HCT116 (cell line): ENCODE measurements around the gene ADK. TPM values are rescaled to one million over a fixed set of nuclear protein-coding genes. Genes with fewer than 3 reads are reported as not detected.

Experiments used
- ATAC-seq: fragments of 200-7000 bp; cut with Tn5 transposase; 2 replicates; pipeline ENCODE4 v1.9.1; 2020; ENCODE audit warnings: mild to moderate bottlenecking, moderate library complexity
- BruUV-seq: library from RNA; stranded (reverse); fragments of 400-500 nt; replicated peaks from 2 replicates; lab custom pipeline; 2021; lab: Mats Ljungman, UMichigan
- CTCF ChIA-PET: fragments of 300-600 bp; sonication (Branson Sonifier 250); formaldehyde crosslinking; loops from one replicate; lab custom pipeline; 2021; ENCODE audit warnings: antibody characterized with exemption; lab: Charles Lee
- POLR2A ChIA-PET: fragments of 300-600, 350-600 bp; sonication (Branson Sonifier 250); formaldehyde crosslinking; loops from one replicate; lab custom pipeline; 2021; ENCODE audit warnings: antibody characterized with exemption; lab: Charles Lee
- RAD21 ChIA-PET, 2 experiments: fragments of 300-600 bp; sonication (Branson Sonifier 250); formaldehyde crosslinking; loops; one replicate each; lab custom pipeline; 2023; ENCODE audit warnings: low total read pairs in 2 of 2; ENCODE audit not compliant: uncharacterized antibody in 2 of 2, unreplicated experiment in 2 of 2, low non-redundant PET in 1 of 2; lab: Charles Lee
- DNase-seq: peaks from one replicate; pipeline ENCODE4 v3.0.0-alpha.2; 2010; ENCODE audit warnings: low read depth, low spot score
- H2AFZ ChIP-seq: fragments of 200-600 bp; shearing (Covaris generic), sonication (generic); 2 replicates; pipeline ENCODE4 v1.6.1; 2017; ENCODE audit warnings: low read depth, mixed run types, mixed read lengths, antibody characterized with exemption, low read length; ENCODE audit not compliant: poor library complexity, severe bottlenecking
- H3K27ac ChIP-seq: 2 replicates; pipeline ENCODE4 v1.5.1; 2012; ENCODE audit warnings: low read depth, low read length
- H3K27me3 ChIP-seq: fragments of 200-600 bp; sonication (generic); 2 replicates; pipeline ENCODE4 v1.6.1; 2016; ENCODE audit warnings: mixed run types, low read length, mixed read lengths; ENCODE audit not compliant: insufficient read depth
- H3K36me3 ChIP-seq, 2 experiments: fragments of 200-500 bp in 1 of 2; fragments of 200-600 bp in 1 of 2; sonication (Bioruptor generic) in 1 of 2; sonication (generic) in 1 of 2; 2 replicates each; pipeline versions ENCODE4 v1.5.1 to v1.6.1; 2014 to 2016; ENCODE audit warnings: low read length in 2 of 2, inconsistent platforms in 1 of 2, mixed read lengths in 1 of 2, mixed run types in 1 of 2; ENCODE audit not compliant: insufficient read depth in 2 of 2, control insufficient read depth in 1 of 2
- H3K4me1 ChIP-seq, 2 experiments: fragments of 200-600 bp in 1 of 2; sonication (generic) in 1 of 2; 2 replicates each; pipeline versions ENCODE4 v1.5.1 to v1.6.1; 2012 to 2017; ENCODE audit warnings: low read length in 2 of 2, inconsistent platforms in 1 of 2, mild to moderate bottlenecking in 1 of 2, mixed read lengths in 1 of 2, mixed run types in 1 of 2, moderate library complexity in 1 of 2; ENCODE audit not compliant: insufficient read depth in 2 of 2, control insufficient read depth in 1 of 2
- H3K4me2 ChIP-seq: fragments of 200-600 bp; sonication (generic); 2 replicates; pipeline ENCODE4 v1.6.1; 2017; ENCODE audit warnings: mixed run types, low read length, mixed read lengths
- H3K4me3 ChIP-seq, 2 experiments: fragments of 200-600 bp in 1 of 2; sonication (generic) in 1 of 2; replicated peaks in 1 of 2; 2 replicates each; pipeline ENCODE4 v1.5.1; 2011 to 2016; ENCODE audit warnings: low read length in 2 of 2, control low read depth in 1 of 2, low read depth in 1 of 2, mild to moderate bottlenecking in 1 of 2, mixed read lengths in 1 of 2, mixed run types in 1 of 2
- H3K79me2 ChIP-seq: fragments of 200-600 bp; sonication (generic); 2 replicates; pipeline ENCODE4 v1.6.1; 2017; ENCODE audit warnings: mild to moderate bottlenecking, mixed run types, low read length, moderate library complexity, mixed read lengths; ENCODE audit not compliant: insufficient read depth
- H3K9ac ChIP-seq: fragments of 200-600 bp; sonication (generic); 2 replicates; pipeline ENCODE4 v1.6.1; 2016; ENCODE audit warnings: low read length, mixed read lengths
- H3K9me2 ChIP-seq: fragments of 200-600 bp; sonication (generic), shearing (Covaris generic); 2 replicates; pipeline ENCODE4 v1.6.1; 2017; ENCODE audit warnings: mixed run types, mild to moderate bottlenecking, moderate library complexity; ENCODE audit not compliant: insufficient read depth
- H3K9me3 ChIP-seq, 2 experiments: fragments of 200-500 bp in 1 of 2; fragments of 200-600 bp in 1 of 2; sonication (Bioruptor generic) in 1 of 2; sonication (generic) in 1 of 2; 2 replicates each; pipeline ENCODE4 v1.6.1; 2014 to 2017; ENCODE audit warnings: low read length in 2 of 2, mixed read lengths in 2 of 2, inconsistent platforms in 1 of 2, low read depth in 1 of 2, mild to moderate bottlenecking in 1 of 2, mixed run types in 1 of 2, moderate library complexity in 1 of 2; ENCODE audit not compliant: control insufficient read depth in 1 of 2, insufficient read depth in 1 of 2
- H4K20me1 ChIP-seq: fragments of 200-600 bp; sonication (generic), shearing (Covaris generic); 2 replicates; pipeline ENCODE4 v1.6.1; 2017; ENCODE audit warnings: mixed run types, mild to moderate bottlenecking, moderate library complexity; ENCODE audit not compliant: insufficient read depth
- CBX3 ChIP-seq: IDR thresholded peaks from 2 replicates; pipeline ENCODE4 v1.6.1; 2012; ENCODE audit warnings: low read depth
- CEBPB ChIP-seq: IDR thresholded peaks from 2 replicates; pipeline ENCODE4 v1.6.1; 2012; ENCODE audit warnings: low read depth
- EGR1 ChIP-seq: IDR thresholded peaks from 2 replicates; pipeline ENCODE4 v1.6.1; 2012; ENCODE audit warnings: low read depth
- ELF1 ChIP-seq: IDR thresholded peaks from 2 replicates; pipeline ENCODE4 v1.6.1; 2012; ENCODE audit warnings: low read depth, borderline replicate concordance
- EZH2 ChIP-seq: fragments of 200-600 bp; sonication (generic); IDR thresholded peaks from 2 replicates; pipeline ENCODE4 v1.6.1; 2017; ENCODE audit warnings: antibody characterized with exemption, mixed run types
- EZH2phosphoT487 ChIP-seq: fragments of 200-600 bp; IDR thresholded peaks from 2 replicates; pipeline ENCODE4 v1.6.1; 2018; ENCODE audit warnings: antibody characterized with exemption, borderline replicate concordance
- FOSL1 ChIP-seq: IDR thresholded peaks from 2 replicates; pipeline ENCODE4 v1.6.1; 2012; ENCODE audit warnings: low read depth
- POLR2AphosphoS5 ChIP-seq: IDR thresholded peaks from 2 replicates; pipeline ENCODE4 v1.6.1; 2011; ENCODE audit warnings: mild to moderate bottlenecking, low read depth, low read length, moderate library complexity
- SP1 ChIP-seq: IDR thresholded peaks from 2 replicates; pipeline ENCODE4 v1.6.1; 2012; ENCODE audit warnings: low read depth
- TCF7L2 ChIP-seq: IDR thresholded peaks from 2 replicates; pipeline ENCODE4 v1.7.0; 2011; ENCODE audit warnings: borderline replicate concordance, inconsistent platforms; ENCODE audit not compliant: insufficient read depth, insufficient read length; ENCODE audit errors: extremely low read depth
- ZNF274 ChIP-seq: fragments of 200-500 bp; sonication (Bioruptor generic); IDR thresholded peaks from 2 replicates; pipeline ENCODE4 v1.6.1; 2014; ENCODE audit warnings: mild to moderate bottlenecking, low read depth, low read length, inconsistent platforms
- intact Hi-C: fragments of 100-400 bp; cut with micrococcal nuclease; formaldehyde crosslinking; loops from 2 replicates; pipeline ENCODE4 v1.10.0; 2022
- total RNA-seq: library from RNA; stranded (reverse); gene quantifications from one replicate; pipeline ENCODE4 v1.2.1, GENCODE V29; 2021; ENCODE audit not compliant: unreplicated experiment
- TF ChIP-seq, protein P1 (sequence below): IDR thresholded peaks from 2 replicates; pipeline ENCODE4 v1.6.1; 2012
- TF ChIP-seq, protein P2 (sequence below): IDR thresholded peaks from 2 replicates; pipeline ENCODE4 v1.6.1; 2011; ENCODE audit warnings: mild to moderate bottlenecking, low read length, moderate library complexity; ENCODE audit not compliant: insufficient replicate concordance; ENCODE audit errors: extremely low read depth
- TF ChIP-seq, protein P3 (sequence below): IDR thresholded peaks from 2 replicates; pipeline ENCODE4 v1.6.1; 2012; ENCODE audit warnings: low read depth

The ADK gene
- total RNA-seq, 1 experiment from 2014 or later, result 55.0 TPM

DNA sequence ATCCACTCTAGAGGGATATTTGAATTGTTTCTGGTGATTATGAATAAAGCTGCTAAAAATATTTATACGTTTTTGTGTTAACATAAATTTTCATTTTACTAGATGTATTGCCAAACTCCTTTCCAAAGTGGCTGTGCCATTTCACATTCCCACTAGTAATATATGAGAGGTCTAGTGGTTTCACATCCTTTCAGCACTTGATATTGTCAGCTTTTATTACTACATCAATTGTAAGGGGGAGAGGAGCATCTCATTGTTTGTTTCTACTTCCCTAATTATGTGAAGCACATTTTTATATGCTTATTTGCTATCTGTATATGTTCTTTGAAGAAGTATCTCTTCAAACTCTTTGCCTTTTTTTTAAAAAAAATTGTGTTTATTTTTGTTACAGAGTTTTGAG, 184.5 kb downstream of the ADK start:
- H2AFZ ChIP-seq, result no peak overlapping the region
- H3K9me2 ChIP-seq, result no peaks in the 10 kb centered on the region
- intact Hi-C loops, result no loop called here
- no peaks in the 10 kb centered on the region for H3K36me3 ChIP-seq
- no peaks in the 10 kb centered on the region for H3K9me3 ChIP-seq
- H3K9ac ChIP-seq, result no peak overlapping the region
- ChIA-PET RAD21 (no interaction called here), POLR2A (no interaction called here), CTCF (no interaction called here)
- H3K27me3 ChIP-seq, result no peaks in the 10 kb centered on the region
- ATAC-seq (no peak), DNase-seq (no peak)
- no peak overlapping the region for H3K4me2 ChIP-seq
- H3K4me1 ChIP-seq, result peaks cover 2 to 12% of the 10 kb centered on the region in 2 experiments; a peak in 2 of 4 replicates
- TF ChIP-seq TCF7L2 (no peak), FOSL1 (no peak), EGR1 (no peak), EZH2 (no peak), ELF1 (no peak), CBX3 (no peak), POLR2AphosphoS5 (no peak), EZH2phosphoT487 (no peak), ZNF274 (no peak), CEBPB (no peak), SP1 (no peak)
- TF ChIP-seq, protein P1, sequence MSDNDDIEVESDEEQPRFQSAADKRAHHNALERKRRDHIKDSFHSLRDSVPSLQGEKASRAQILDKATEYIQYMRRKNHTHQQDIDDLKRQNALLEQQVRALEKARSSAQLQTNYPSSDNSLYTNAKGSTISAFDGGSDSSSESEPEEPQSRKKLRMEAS, result no peak
- TF ChIP-seq, protein P2, sequence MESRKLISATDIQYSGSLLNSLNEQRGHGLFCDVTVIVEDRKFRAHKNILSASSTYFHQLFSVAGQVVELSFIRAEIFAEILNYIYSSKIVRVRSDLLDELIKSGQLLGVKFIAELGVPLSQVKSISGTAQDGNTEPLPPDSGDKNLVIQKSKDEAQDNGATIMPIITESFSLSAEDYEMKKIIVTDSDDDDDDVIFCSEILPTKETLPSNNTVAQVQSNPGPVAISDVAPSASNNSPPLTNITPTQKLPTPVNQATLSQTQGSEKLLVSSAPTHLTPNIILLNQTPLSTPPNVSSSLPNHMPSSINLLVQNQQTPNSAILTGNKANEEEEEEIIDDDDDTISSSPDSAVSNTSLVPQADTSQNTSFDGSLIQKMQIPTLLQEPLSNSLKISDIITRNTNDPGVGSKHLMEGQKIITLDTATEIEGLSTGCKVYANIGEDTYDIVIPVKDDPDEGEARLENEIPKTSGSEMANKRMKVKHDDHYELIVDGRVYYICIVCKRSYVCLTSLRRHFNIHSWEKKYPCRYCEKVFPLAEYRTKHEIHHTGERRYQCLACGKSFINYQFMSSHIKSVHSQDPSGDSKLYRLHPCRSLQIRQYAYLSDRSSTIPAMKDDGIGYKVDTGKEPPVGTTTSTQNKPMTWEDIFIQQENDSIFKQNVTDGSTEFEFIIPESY, result no peak
- TF ChIP-seq, protein P3, sequence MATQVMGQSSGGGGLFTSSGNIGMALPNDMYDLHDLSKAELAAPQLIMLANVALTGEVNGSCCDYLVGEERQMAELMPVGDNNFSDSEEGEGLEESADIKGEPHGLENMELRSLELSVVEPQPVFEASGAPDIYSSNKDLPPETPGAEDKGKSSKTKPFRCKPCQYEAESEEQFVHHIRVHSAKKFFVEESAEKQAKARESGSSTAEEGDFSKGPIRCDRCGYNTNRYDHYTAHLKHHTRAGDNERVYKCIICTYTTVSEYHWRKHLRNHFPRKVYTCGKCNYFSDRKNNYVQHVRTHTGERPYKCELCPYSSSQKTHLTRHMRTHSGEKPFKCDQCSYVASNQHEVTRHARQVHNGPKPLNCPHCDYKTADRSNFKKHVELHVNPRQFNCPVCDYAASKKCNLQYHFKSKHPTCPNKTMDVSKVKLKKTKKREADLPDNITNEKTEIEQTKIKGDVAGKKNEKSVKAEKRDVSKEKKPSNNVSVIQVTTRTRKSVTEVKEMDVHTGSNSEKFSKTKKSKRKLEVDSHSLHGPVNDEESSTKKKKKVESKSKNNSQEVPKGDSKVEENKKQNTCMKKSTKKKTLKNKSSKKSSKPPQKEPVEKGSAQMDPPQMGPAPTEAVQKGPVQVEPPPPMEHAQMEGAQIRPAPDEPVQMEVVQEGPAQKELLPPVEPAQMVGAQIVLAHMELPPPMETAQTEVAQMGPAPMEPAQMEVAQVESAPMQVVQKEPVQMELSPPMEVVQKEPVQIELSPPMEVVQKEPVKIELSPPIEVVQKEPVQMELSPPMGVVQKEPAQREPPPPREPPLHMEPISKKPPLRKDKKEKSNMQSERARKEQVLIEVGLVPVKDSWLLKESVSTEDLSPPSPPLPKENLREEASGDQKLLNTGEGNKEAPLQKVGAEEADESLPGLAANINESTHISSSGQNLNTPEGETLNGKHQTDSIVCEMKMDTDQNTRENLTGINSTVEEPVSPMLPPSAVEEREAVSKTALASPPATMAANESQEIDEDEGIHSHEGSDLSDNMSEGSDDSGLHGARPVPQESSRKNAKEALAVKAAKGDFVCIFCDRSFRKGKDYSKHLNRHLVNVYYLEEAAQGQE, result no peak
- H3K79me2 ChIP-seq, result peaks cover 3% of the 10 kb centered on the region; the same call in 1 of the 2 replicates
- H4K20me1 ChIP-seq, result no peaks in the 10 kb centered on the region
- no peak overlapping the region for H3K4me3 ChIP-seq
- BruUV-seq, result no TSS peak
- H3K27ac ChIP-seq, result no peak overlapping the region
